ENCODE results near the gene OR2T3.
"Not testable (repeated sequence)": the region's sequence is repeated elsewhere in the genome, so short reads cannot be mapped to it uniquely, and the experiment has no call there.

DNA sequence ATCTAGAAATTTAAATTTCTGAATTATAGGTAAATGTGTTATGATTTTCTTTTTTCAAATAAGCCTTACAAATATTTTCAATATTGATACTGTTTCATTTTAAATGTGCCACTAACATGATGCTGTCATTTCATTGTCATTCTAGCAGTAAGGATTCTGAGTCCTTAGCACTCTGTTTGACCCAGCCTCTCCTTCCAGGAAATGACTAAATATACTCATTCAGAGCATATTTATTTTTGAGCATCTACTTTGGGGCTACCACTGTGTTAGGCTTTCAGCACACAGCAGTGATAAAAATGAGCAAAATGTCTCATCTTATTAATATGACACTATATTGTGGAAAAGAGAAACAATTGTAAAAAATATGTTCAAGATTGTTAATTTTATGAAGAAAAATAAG lies 37.1 kb downstream of the OR2T3 start:
- not testable (repeated sequence) for TF ChIP-seq EZH2 (IDR thresholded peaks at IDR 0.05; ENCODE audit: low read depth); CTCF (conservative IDR thresholded peaks at IDR 0.05)

All from PC-9 (cell line).